K562 (cell line): ENCODE results near the gene SUCO.

Source experiments
- CTCF ChIP-seq, 3 experiments: IDR thresholded peaks in 2 of 3; conservative IDR thresholded peaks in 1 of 3; 2 replicates each; pipeline ENCODE4 v1.5.1; 2011 to 2012; ENCODE audit warnings: low read length in 3 of 3, mild to moderate bottlenecking in 3 of 3, control low read depth in 2 of 3, improper control_type of control experiment in 1 of 3, inconsistent platforms in 1 of 3, low read depth in 1 of 3, mixed read lengths in 1 of 3, moderate library complexity in 1 of 3; ENCODE audit not compliant: insufficient read depth in 2 of 3
- JUN ChIP-seq, 2 experiments: sonication (generic) in 1 of 2; formaldehyde crosslinking in 1 of 2; IDR thresholded peaks; 2 replicates each; pipeline versions ENCODE4 v1.6.1 to v1.8.0; 2012 to 2022; ENCODE audit warnings: borderline replicate concordance in 2 of 2, mild to moderate bottlenecking in 2 of 2, improper control_type of control experiment in 1 of 2, low read depth in 1 of 2, low read length in 1 of 2, missing genetic modification reagents in 1 of 2
- KLF13 ChIP-seq: fragments of 450-650 bp; IDR thresholded peaks from 2 replicates; pipeline ENCODE4 v1.6.1; 2016; ENCODE audit warnings: missing genetic modification characterization, low read depth, mild to moderate bottlenecking, missing compliant biosample characterization, moderate library complexity, borderline replicate concordance
- KLF16 ChIP-seq: IDR thresholded peaks from 2 replicates; pipeline ENCODE4 v1.6.1; 2016; ENCODE audit warnings: antibody characterized with exemption
- NRF1 ChIP-seq, 2 experiments: fragments of 450-650 bp; IDR thresholded peaks in 1 of 2; conservative IDR thresholded peaks in 1 of 2; 2 replicates each; pipeline ENCODE4 v1.6.1; 2014; ENCODE audit warnings: mild to moderate bottlenecking in 2 of 2
- TRIM24 ChIP-seq, 2 experiments: fragments of 450-650 bp; IDR thresholded peaks; 2 replicates each; pipeline ENCODE4 v1.6.1; 2016
- ZNF165 ChIP-seq: fragments of 250-450 bp; sonication (Bioruptor Pico); IDR thresholded peaks from 2 replicates; pipeline ENCODE4 v1.4.0; 2020; ENCODE audit warnings: borderline replicate concordance
- ZNF274 ChIP-seq: IDR thresholded peaks from 2 replicates; pipeline ENCODE4 v1.6.1; 2011; ENCODE audit warnings: low read depth, mild to moderate bottlenecking, low read length, moderate library complexity, borderline replicate concordance

GRCh38 chr1:172517545-172517944, 15.4 kb upstream of the SUCO start:
- TF ChIP-seq JUN (IDR thresholded peaks at IDR 0.05; ENCODE audit: borderline replicate concordance, low read depth, low read length) (no peak), JUN (CRISPR knock-in tag; IDR thresholded peaks at IDR 0.05; ENCODE audit: borderline replicate concordance) (no peak), ZNF274 (no peak), NRF1 (conservative IDR thresholded peaks at IDR 0.05 in 1 of 2, IDR thresholded peaks at IDR 0.05 in 1 of 2) (peak; percentile 15 to 39; a peak in 1 of 4 replicates), KLF13 (no peak), CTCF (IDR thresholded peaks at IDR 0.05 in 2 of 3, conservative IDR thresholded peaks at IDR 0.05 in 1 of 3; ENCODE audit: insufficient read depth in 2 of 3, low read depth in 1 of 3, low read length in 3 of 3) (no peak), TRIM24 (IDR thresholded peaks at IDR 0.05) (no peak), ZNF165 (CRISPR knock-in tag) (no peak), KLF16 (no peak)
